Left hindlimb (tissue), 1 donor: ENCODE results near the gene INPP5B.

Experiments
- DNase-seq: peaks from one replicate; pipeline ENCODE4 v3.0.0-alpha.2; 2018

Gene INPP5B

DNA sequence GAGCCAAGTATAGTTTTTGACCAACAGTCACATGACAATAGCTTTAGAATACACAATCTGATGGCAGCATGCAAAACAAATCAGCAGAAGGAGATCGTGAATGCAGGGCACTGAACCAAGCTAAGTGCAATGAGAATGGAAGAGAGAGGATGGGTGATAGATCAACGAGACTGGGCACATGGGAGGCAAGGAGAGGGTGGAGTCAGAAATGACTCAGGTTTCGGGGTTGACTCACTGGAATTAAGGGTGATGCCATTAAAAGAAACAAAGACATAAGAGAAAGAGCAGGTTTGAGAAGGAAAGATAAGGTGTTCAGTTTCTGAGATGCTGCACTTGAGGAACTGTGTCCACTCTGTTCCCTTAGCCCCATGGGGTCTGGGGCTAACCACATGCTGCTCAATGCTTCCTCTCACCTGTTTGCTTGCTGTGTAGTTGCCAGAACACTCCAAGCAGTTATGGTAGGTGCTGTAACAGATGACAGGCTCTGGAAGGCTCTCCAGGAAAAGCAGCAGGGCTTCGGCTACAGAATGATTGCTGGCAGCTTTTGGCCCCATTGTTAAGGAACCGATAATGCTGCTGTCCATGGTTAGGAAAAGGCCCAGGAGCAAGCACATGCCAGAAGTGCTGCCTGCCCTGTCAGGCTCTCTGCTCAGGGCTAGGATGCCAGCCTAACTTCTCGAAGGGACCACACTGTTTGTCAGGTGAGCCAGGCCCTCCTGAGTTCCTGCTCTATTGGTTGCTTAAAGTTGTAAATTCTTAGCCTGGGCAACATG lies 81.3 kb downstream of the INPP5B start:
- DNase-seq: no peak

DNA sequence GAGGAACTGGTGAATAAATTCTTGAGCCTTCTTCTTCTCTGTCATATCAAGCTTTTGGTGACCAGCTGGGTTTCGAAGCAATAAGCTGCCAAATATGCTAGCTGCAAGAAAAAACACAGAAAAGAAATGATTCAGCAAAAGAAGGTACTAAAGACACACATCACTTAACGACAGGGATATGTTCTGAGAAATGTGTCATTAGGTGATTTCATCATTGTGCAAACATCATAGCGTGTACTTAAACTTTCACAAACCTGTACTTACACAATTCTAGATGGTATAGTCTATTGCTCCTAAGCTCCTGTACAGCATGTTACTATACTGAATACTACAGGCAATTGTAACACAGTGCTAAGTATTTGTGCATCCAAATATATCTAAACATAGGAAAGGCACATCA lies 84.5 kb downstream of the INPP5B start:
- DNase-seq: no peak

DNA sequence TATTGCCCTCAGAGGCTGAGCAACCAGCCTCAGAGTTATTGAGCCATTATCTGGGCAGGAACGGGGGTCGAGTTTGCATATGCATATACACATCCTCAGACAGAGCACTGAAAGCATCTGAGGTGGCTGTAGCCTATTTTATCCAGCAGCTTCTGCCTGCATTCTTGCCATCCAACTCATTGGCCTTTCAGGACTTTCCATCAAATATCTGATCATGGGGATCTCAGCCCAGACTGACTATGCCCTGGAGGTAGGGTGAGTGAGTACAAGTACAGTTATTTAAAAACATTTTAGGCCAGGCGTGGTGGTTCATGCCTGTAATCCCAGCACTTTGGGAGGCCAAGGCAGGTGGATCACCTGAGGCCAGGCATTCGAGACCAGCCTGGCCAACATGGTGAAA lies 85.7 kb downstream of the INPP5B start:
- DNase-seq: no peak

DNA sequence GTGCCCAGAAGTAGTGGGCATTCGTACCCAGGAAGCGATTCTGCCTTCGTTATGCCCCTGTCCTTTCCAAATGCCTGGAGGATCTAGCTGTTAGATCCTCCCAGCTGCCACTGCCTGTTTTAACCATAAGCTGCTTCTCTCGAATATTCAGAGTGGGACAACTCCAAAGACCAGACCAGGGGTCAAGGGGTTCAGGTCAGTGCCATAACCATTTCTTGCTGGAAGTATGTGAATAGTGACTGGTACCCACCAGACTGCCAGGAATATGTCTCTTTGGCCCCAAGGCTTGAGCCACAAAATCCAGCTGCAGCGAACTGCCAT lies 86.5 kb downstream of the INPP5B start:
- no peak for DNase-seq

DNA sequence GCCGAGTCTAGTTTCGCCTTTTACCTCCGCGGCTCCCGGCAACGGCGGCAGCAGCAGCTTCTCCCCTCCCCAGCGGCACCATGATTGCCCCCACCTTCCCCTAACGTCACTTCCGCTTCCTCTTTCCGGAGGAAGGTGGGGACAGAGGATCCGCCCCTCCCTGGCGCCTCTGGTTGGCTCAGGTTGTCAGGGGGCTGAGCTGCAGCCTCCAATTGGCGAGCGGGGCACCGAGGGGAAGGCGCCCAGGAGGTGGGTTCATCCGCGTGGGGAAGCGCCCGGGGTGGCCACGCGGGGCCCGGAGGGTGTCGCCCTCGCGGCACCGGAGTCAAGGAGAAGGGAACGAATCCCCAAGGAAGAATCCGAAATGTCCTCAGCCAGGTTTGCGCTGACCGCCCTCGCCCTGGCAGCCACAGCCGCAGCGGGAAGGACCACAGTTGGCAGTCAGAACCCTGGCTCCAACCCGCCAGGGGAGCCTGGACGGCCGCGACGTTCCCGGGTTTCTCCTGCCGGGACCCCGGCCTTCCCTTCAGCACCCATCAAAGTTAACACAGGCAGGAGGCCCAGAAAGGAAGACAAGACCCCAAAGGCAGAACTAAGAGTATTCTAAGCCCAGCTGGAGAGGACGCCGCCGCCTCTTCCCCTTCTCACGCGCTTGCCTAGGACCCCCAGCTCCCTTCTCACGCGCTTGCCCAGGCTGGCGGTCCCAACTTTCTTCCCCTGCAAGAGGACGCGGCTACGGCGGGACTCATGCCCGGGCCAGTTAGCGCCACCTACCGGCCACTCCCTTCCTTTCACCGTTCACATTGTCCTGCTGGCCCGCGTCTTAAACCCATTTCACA lies 87.1 kb downstream of the INPP5B start, which contains the start of gene MTF1:
Gene MTF1, minus strand, starts transcription at position 86 of the 839 bp plus-strand sequence. CDS start 1,934 bp downstream, outside the sequence.
- peak; percentile 98 for DNase-seq

DNA sequence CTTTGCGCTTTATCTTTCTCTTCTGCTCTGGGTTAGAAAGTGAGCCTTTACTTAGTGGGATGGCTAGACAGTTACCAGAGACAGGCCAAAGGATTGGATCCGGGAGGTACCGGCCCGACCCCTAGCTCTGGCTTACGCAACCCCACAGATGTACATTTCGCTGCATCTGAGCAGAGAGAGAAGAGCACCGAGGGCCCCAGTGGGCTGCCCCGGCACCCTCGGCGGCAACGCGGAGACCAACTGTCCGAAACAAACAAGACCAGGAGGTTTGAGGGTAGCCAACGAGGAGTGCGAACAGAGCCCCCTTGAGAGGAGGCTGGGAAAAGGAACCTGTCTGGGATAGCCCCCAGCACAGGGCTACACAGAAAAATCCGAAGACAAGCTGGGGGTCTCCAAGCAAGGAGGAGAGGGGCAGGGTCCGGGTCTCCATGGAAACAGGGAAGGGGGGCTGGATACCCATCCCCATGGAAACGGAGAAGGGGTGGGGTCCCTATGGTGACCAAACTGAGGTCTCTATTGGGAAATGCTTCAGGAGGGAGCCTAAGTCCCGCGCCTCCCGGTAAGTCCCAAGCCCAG lies 87.8 kb downstream of the INPP5B start:
- DNase-seq: no peak

DNA sequence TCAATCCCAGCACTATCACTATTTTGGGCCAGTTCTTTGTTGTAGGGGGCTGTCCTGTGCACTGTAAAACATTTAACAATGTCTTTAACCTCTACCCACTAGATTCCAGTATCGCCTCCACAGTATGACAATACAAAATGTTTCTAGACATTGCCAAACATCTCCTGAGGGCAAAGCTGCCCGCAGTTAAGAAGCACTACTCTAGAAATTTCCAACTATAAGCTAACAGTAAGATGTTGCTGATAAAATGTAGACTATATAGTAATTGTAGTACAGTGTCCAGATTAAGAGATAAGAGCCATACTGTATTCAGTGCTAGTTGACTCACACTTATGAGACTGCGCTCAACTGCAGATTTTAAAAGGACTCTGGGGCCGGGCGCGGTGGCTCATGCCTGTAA lies 92.4 kb downstream of the INPP5B start:
- DNase-seq: no peak

DNA sequence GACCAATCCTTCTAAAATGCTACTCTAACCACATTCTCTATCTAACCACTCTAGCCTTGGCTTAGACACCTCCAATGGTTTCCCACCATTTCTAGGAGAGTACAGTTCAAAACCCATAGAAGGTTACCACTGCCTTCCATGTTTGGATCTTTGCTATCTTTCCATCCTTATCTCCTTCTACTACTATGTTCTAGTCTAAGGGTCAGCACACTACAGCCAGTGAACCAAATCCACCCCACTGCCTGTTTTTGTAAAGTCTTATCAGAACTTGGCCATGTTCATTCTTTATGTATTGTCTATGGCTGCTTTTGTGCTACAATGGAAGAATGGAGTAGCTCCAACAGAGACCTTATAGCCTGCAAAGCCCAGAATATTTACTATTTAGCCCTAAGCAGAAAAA lies 93.7 kb downstream of the INPP5B start:
- DNase-seq: no peak

DNA sequence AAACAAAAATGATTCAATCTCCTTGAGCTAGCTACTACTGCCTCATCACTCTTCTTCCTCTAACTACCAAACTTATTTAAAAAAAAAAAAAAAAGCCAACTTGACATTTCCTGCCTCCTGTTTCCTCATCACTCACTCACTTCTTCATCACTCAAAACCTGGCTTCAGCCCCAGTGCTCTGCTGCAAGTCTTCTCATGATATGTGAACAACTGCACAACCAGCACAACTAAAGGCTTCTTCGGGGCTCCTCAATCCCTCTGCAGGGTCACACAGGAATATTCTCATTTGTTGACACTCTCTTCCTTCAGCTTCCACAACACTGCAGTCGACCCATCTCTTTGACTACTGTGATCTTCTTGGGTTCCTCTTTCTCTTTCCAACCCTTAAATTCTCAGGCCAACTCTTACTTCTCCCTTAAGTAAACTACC lies 95.1 kb downstream of the INPP5B start:
- DNase-seq: no peak

DNA sequence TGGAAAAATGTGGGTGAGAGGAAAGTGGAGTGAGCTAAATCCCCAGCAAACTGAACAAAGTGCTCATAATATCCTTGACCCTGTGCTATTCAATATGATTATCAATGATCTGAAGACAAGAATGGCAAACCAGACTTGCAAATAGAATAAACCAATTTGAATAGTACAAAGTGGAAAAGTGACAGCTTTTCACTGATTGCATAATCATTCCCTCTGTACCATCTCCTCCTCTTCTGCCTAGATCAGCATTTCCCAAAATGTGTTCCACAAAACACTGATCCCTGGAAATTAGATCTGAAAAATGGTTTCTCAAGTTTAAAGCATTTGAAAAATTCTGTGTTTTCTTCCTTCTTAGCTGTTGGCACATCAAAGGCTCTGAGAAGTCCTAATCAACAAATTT lies 95.6 kb downstream of the INPP5B start:
- no peak for DNase-seq

DNA sequence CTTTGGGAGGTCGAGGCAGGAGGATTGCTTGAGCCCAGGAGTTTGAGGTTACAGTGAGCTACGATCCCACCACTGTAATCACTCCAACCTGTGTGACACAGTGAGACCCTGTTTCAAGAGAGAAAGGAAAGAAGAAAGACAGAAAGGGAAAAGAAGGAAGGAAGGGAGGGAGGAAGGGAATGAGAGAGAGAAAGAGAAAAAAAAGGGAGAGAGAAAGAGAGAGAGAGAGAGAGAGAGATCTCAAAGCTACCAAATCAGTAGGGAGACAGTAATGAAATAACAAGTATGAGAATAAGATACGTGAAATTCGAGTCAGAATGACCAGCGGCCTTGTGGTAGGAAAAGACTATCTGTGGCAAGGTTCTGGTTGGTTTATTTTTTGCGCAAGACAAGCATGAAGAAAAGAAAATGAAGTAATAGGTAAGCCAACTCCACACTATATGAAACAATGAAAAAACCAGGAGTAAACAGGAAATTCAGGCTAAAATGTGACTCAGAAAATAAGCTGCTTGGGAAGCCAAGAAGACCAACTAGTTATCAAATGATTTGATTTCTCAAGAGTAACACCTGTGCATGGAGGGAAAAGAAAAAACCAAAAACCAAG lies 96.4 kb downstream of the INPP5B start:
- DNase-seq: no peak

DNA sequence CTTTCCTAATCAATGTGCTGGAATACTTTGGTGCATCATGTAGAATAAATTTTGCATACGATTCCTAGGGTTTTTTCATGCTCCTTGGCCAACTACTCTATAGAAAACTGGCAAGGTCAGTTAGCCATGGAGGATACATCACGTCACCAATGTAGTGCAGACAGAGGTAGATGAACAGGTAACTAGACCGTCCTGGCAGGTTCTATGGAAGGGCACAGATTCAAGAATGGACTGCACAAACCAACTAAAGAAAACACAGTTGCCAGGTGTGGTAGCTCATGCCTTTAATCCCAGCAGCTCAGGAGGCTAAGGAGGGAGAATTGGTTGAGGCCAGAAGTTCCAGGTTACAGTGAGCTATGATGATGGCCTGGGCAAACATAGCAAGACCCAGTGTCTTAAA lies 97.4 kb downstream of the INPP5B start:
- no peak for DNase-seq

DNA sequence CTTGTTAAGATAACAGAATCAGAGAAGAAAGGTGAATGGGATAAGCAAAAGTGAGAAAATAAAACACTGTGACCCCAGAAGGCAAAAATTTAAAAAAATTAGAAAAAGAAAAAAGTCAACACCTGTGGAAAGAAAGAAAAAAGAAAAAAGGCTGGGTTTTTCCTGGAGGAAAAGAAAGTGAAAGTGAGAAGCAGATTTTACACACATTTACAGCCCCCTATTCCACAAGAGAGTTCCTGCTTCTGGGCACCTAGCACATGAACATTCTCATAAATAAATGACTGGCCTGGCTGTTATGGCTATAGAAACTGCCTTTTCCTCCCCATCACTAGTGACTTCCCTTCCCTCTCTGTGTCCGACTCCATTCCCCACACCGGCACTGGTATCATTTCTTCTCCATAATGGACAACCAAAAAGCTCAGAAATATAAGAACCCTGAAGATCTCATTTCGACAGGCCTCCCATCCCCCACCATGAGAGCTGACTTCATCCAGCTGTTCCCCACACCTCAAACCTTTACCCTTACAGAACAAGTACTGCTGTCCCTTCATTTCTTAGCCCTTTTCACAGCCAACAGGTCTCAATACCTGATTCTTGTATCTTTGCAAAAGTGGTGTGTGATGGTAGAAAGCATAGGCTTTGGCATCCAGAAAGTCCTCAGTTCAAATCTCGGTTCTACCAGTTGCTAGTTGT lies 100.1 kb downstream of the INPP5B start:
- DNase-seq: no peak

DNA sequence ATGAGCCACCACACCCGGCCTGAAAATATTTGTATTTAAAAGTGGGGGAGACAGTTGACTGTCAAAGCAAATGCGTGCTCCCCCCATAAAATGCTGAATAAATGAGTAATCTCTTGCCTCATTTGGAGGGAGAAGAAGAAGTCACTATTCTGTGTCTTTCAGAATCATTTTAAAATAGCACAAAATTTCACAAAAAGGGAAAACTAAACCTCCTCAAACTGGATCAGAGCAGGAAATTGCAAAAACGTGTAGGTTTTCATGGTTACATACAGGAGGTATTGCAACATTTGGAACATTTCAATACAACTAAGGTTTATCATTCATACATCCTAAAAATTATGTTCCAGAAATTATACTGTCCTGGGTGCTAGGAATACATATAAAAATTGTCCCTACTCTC lies 101.1 kb downstream of the INPP5B start:
- no peak for DNase-seq

DNA sequence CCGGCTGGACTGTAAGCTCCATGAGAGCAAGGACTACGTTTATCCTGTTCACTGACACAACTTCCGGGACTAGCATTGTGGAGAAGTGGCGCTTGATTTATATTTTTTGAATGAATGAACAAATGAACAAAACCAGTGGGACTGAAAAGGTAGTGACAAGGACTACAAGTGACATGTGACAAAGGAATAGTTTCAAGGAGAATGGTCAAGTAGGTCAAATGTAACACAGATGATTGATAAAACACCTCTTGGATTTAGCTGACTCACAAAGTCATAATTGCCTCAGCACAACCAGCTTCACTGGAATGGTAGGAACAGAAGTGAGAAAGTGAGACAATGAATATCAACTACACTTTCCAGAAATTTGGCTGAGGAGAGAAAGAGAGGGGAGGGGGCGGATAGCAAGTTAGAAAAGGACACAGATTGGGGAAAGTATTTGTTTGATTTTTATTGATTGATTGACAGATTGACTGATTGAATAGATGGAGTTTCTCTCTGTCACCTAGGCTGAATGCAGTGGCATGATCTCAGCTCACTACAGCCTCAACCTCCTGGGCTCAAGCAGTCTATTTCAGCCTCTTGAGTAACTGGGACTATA lies 101.7 kb downstream of the INPP5B start:
- DNase-seq: no peak

DNA sequence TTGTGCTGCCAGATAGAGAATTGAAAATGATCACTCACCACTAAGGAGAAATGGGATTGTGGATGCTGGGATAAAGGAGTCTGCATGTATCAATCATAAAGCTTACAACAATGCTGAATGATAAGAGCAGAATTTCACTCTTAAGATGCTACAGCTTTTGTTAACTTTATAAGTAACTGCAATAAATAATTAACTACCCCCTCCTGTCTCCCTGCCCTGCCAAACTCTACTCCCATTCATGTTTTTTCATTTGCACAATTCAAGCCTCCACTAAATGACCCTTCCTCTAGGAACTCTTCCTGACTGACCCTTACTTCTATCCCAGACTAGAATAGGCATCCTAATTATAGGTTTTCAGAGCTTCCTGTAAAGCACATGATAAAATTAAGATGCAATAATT lies 102.3 kb downstream of the INPP5B start:
- DNase-seq: no peak

DNA sequence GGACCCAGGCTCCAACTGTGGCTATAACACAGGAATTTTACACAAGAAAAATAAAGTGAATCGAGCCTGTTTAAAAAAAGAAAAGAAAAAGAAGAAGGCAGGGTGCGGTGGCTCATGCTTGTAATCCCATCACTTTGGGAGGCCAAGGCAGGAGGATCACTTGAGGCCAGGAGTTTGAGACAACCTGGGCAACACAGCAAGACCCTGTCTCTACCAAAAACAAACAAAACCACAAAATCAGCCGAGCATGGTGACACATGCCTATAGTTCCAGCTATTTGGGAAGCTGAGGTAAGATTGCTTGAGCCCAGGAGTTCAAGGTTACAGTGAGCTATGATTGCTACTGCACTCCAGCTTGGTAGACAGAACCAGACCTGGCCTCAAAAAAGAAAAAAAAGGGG lies 105.2 kb downstream of the INPP5B start:
- DNase-seq: no peak

DNA sequence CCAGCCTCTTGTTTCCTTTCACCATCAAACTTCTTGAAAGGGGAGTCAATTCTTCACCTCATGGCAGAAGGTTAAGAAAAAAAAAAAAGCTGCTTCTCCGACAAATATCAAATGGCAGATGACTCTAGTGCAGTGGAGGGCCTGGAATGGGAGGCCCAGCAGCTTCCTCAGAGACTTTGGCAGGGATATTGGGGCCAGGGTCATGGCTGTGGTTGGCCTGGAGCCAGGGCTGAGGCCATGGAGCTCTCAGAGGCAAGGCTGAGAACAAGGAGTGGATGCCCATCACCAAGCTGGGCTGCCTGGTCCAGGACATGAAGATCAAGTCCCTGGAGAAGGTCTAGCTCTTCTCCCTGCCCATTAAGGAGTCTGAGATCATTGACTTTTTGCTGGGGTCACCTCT lies 106.1 kb downstream of the INPP5B start:
- DNase-seq: no peak

DNA sequence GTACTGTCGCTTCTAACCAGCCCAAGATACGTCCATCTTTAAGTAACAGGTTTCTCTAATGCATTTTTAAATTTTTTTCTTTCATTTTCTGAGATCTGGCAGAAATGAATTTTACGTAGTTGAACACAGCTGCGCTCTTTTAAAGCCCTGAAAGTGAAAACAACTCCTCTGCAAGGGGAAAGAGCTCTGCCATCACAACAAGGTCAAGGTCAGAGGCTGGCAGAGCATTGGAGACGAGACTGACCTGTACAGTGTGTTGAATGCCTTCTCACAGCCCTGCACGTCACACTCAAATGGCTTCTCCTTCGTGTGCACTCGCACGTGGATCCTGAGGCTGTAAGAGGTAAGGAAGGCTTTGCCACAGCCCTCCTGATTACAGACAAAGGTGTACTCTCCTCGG lies 107.2 kb downstream of the INPP5B start:
- no peak for DNase-seq

DNA sequence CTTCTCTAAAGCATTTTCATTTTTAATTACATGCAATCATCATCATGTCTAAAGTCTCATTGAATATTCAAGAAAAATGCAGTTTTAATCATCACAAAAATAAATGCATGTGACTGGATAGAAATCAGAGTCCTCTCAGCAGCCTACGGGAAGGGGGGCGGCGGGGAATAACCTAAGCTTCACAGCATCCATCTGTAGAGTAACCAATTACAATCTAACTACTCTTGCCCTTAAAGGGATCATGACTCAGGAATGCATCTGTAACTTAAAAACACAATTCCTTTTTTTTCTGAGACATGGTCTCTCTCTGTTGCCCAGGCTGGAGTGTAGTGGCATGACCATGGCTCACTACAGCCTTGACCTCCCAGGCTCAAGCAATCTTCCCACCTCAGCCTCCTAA lies 110.1 kb downstream of the INPP5B start:
- DNase-seq: no peak

DNA sequence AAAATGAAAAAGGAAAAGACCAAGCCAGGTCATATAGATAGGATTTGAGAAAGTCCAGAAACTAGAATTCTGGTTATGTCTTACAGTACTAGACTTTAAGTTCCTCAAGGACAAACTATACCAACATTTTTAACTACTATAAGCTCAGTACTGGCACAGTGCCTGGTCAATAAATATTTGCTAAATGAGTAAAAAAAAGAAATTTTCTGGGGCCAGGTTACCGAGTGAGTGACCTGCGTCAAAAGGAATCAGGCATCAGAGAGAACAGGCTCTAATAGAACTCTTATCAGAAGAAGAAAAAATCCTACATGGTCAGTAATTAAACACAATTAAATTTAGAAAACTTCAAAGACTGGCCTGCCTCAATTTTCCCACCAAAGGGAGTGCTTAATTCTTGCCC lies 115.0 kb downstream of the INPP5B start:
- no peak for DNase-seq

DNA sequence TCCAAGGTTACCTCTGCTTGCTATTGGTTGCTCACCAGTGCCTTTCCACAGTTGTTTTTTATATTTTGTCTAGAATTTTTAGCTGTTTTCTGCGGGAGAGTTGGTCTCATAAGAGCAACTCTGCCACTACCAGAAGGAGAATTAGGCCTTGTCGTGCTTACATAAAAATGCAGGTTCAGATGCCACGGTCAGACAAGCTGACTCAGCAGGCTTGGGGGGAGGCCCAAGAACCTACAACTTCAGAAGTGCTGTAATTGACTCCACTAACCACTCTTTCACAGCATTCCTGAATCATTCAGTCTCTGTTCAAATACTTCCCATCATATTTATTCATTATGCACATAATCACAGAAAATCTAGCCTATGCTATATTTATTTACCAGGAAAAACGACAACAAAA lies 115.7 kb downstream of the INPP5B start:
- DNase-seq: no peak
